Ecto neural progenitor cell (in vitro differentiated cells): ENCODE measurements around the gene GTPBP10.
A peak's percentile ranks its signal among the peaks of the same experiment; 100 is the strongest.

ENCODE experiments used
- DNase-seq: peaks from one replicate; pipeline ENCODE4 v3.0.0-alpha.2; 2018; ENCODE audit warnings: low spot score

Gene GTPBP10

GRCh38 chr7:90351987-90352386 lies 5.5 kb downstream of the GTPBP10 start:
- DNase-seq, result no peak

- DNase-seq, result no peak
Measured at GRCh38 chr7:90383422-90383821, 36.9 kb downstream of the GTPBP10 start.

- no peak for DNase-seq
Measured at GRCh38 chr7:90383861-90384260, 37.3 kb downstream of the GTPBP10 start.

GRCh38 chr7:90384433-90384832 lies 37.9 kb downstream of the GTPBP10 start:
- no peak for DNase-seq

- DNase-seq, result no peak
Measured at GRCh38 chr7:90387470-90388240, 41.1 kb downstream of the GTPBP10 start.

GRCh38 chr7:90390926-90391325 lies 44.4 kb downstream of the GTPBP10 start:
- no peak for DNase-seq

- DNase-seq, result no peak
Measured at GRCh38 chr7:90391488-90391887, 45.0 kb downstream of the GTPBP10 start.

- DNase-seq, result no peak
Measured at GRCh38 chr7:90396420-90396819, 49.9 kb downstream of the GTPBP10 start.

- no peak for DNase-seq
Measured at GRCh38 chr7:90401989-90402388, 55.5 kb downstream of the GTPBP10 start.

GRCh38 chr7:90402785-90403173 lies 56.3 kb downstream of the GTPBP10 start:
- no peak for DNase-seq

GRCh38 chr7:90403174-90404113 lies 56.9 kb downstream of the GTPBP10 start, which contains the start of gene CLDN12:
Gene CLDN12 (plus strand): TSS chr7:90403461. CDS start chr7:90412677, 9,216 bp downstream.
- DNase-seq, result peak; percentile 89

- no peak for DNase-seq
Measured at GRCh38 chr7:90404777-90405176, 58.3 kb downstream of the GTPBP10 start.

- DNase-seq, result no peak
Measured at GRCh38 chr7:90407484-90407821, 60.9 kb downstream of the GTPBP10 start.

GRCh38 chr7:90408142-90408541 lies 61.6 kb downstream of the GTPBP10 start:
- DNase-seq, result no peak

GRCh38 chr7:90409667-90410066 lies 63.2 kb downstream of the GTPBP10 start:
- DNase-seq, result no peak

GRCh38 chr7:90411510-90411909 lies 65.0 kb downstream of the GTPBP10 start:
- no peak for DNase-seq

GRCh38 chr7:90412458-90413184 lies 66.1 kb downstream of the GTPBP10 start:
- no peak for DNase-seq

GRCh38 chr7:90413185-90413528 lies 66.6 kb downstream of the GTPBP10 start:
- DNase-seq, result no peak

GRCh38 chr7:90421651-90422050 lies 75.1 kb downstream of the GTPBP10 start:
- DNase-seq, result no peak

GRCh38 chr7:90424720-90425119 lies 78.2 kb downstream of the GTPBP10 start:
- DNase-seq, result no peak

GRCh38 chr7:90425376-90425775 lies 78.9 kb downstream of the GTPBP10 start:
- DNase-seq, result no peak

GRCh38 chr7:90430614-90431460 lies 84.3 kb downstream of the GTPBP10 start:
- DNase-seq, result no peak
